Measurements from ENCODE around the gene S1PR5. TPM values are rescaled to one million over a fixed set of nuclear protein-coding genes. Genes with fewer than 3 reads are reported as not detected.

Gene S1PR5
- total and polyA plus RNA-seq, 9 of the 15 experiments (the other 6 are each of a cell fraction or from before 2014, with no cell fraction given) = 0.03 to 0.54 (median 0.35) TPM; not detected in 4

GRCh38 chr19:10499550-10500246, 17.5 kb downstream of the S1PR5 start:
- no peak overlapping the region for H3K27ac ChIP-seq (ENCODE audit: extremely low read depth, low read depth, low read length)
- TF ChIP-seq ZNF311 (CRISPR knock-in tag; IDR thresholded peaks at IDR 0.05) (no peak), PTTG1 (tag; IDR thresholded peaks at IDR 0.05; ENCODE audit: low read depth) (no peak), ZNF224 (CRISPR knock-in tag; IDR thresholded peaks at IDR 0.05) (no peak), TFAP4 (CRISPR knock-in tag; IDR thresholded peaks at IDR 0.05; ENCODE audit: borderline replicate concordance) (peak; percentile 19; the same call in 1 of the 2 replicates), PHF20 (IDR thresholded peaks at IDR 0.05; ENCODE audit: partially characterized antibody) (no peak), POLR2G (IDR thresholded peaks at IDR 0.05; ENCODE audit: low read depth, low read length) (peak; percentile 54), NR0B1 (IDR thresholded peaks at IDR 0.05; ENCODE audit: partially characterized antibody) (no peak), CHD1 (IDR thresholded peaks at IDR 0.05; ENCODE audit: low read length) (no peak), SIRT6 (IDR thresholded peaks at IDR 0.05; ENCODE audit: low read depth, low read length) (no peak), RBFOX2 (IDR thresholded peaks at IDR 0.05; ENCODE audit: low read depth, low read length) (peak; percentile 62)
- H3K9ac ChIP-seq (ENCODE audit: insufficient read depth in 1 of 2, low read depth in 2 of 2, low read length in 2 of 2) = peak overlapping the region in 1 of 2 experiments; percentile 72; a peak in 2 of 4 replicates
- in situ Hi-C loops (cut with MboI) = no loop called here
- H3K9me3 ChIP-seq (replicated peaks; ENCODE audit: control insufficient read depth, insufficient read depth, low read depth, low read length) = no peaks in the 10 kb centered on the region
- no TSS peak for BruUV-seq (replicated peaks)
- H3K4me1 ChIP-seq (replicated peaks in 1 of 2; ENCODE audit: control insufficient read depth in 2 of 2, insufficient read depth in 2 of 2, low read length in 2 of 2) = peaks cover 3 to 44% of the 10 kb centered on the region in 2 experiments; a peak in 4 of 5 replicates
- 94% methylated on average over 23 of the region's 24 CpGs for WGBS (ENCODE audit: insufficient coverage, low coverage, missing lambda C conversion rate)
- ChIA-PET POLR2A (interaction anchor here (1.0 to 2.2 kb wide), 4 partner anchors 8 to 24 kb away, joined by 3 to 8 read pairs (median 5); no protein-coding TSS in a partner anchor), CTCF (ENCODE audit: low intra/inter-chr PET ratio) (no interaction called here)
- H2AFZ ChIP-seq (ENCODE audit: low read depth, low read length) = no peak overlapping the region
- intact Hi-C loops (cut with micrococcal nuclease) = no loop called here
- peak in 1 of 4 experiments; percentile 13 for DNase-seq (ENCODE audit: extremely low read depth in 1 of 4, low spot score in 3 of 4)
- peaks cover 59% of the 10 kb centered on the region for H3K36me3 ChIP-seq (ENCODE audit: control insufficient read depth, insufficient read depth, low read length)
- no peak for FAIRE-seq
- ATAC-seq = no peak
- H3K4me3 ChIP-seq = no peak overlapping the region
- peaks cover 85% of the 10 kb centered on the region for H3K79me2 ChIP-seq (ENCODE audit: control insufficient read depth, insufficient read depth, low read length)
- H4K20me1 ChIP-seq (replicated peaks; ENCODE audit: control insufficient read depth, insufficient read depth, low read length) = peaks cover 3% of the 10 kb centered on the region; the same call in 1 of the 2 replicates
- H3K4me2 ChIP-seq (ENCODE audit: insufficient read depth, low read length) = 0 out of 2 replicates have a peak overlapping the region, but pooled peaks have one; percentile 2
- no peaks in the 10 kb centered on the region for H3K27me3 ChIP-seq (ENCODE audit: control insufficient read depth in 2 of 2, insufficient read depth in 2 of 2, low read length in 2 of 2)
- H3K9me1 ChIP-seq (ENCODE audit: control insufficient read depth, insufficient read depth, low read length) = no peaks in the 10 kb centered on the region

Data from K562 (cell line).